NCI-H2196 (cell line): ENCODE results near the gene HSPB1.
"Not testable (repeated sequence)": the region's sequence is repeated elsewhere in the genome, so short reads cannot be mapped to it uniquely, and the experiment has no call there.

Experiments used
- DNase-seq: peaks from one replicate; lab custom pipeline; 2025; ENCODE audit not compliant: unreplicated experiment; lab: John Stamatoyannopoulos, UW

The HSPB1 gene

DNA sequence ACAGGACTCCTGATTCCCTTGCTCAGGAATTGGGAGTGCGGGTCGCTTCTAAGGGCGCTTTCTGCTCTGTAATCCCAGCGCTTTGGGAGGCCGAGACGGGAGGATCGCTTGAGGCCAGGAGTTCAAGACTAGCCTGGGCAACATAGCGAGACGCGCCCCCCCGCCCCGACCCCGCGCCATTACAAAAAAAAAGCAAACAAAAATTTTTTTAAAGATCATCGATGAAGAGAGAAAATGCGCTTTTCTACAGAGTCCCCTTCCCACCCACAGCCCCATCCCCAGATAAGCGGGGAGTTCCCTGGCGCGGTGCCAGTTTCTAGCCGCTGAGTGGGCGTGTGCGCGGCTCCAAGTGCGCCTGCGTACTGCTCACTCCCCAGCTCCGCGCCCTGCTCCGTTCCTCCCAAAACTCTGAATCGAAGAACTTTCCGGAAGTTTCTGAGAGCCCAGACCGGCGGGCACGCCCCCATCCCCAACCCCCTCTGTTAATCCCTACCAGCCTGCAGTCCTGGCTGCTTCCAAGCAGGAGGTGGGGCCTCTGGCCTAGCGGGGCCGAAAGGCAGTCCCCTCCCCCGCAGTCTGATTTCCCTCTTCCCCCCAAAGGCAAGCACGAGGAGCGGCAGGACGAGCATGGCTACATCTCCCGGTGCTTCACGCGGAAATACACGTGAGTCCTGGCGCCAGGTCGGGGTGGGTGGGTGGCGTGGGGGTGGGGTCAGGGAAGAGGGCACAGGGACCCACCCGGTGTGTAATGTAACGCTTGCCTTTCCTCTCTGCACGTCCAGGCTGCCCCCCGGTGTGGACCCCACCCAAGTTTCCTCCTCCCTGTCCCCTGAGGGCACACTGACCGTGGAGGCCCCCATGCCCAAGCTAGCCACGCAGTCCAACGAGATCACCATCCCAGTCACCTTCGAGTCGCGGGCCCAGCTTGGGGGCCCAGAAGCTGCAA is 1.0 kb downstream of the HSPB1 start:
- DNase-seq = peak; percentile 87

DNA sequence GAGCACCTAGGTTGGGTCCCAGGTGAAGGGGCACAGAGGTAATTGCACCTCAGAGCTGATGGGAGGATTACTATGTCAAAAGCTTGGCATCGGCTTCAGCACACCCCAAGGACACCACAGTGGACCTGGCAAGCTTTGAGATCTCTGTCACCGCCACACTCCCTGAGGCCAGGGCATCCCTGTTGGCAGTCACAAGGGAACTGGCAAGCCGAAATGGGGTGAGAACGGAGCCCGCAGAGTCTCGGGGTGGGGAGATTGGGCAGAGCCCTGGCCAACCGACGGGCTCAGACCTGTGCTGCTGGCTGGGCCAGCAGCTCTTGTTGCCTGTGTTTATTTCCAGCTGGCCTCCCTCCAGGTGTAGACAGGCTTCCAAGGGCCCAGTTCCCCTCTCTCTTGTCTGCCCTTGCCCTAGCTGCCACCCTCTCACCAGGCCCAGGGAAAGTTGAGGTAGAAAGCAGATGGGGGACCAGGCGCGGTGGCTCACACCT is 2.5 kb downstream of the HSPB1 start:
- DNase-seq = peak; percentile 78

GRCh38 chr7:76308874-76309273 is 6.4 kb downstream of the HSPB1 start:
- not testable (repeated sequence) for DNase-seq

- not testable (repeated sequence) for DNase-seq
These were observed 7.0 kb downstream of the HSPB1 start for GRCh38 chr7:76309341-76310101.

DNA sequence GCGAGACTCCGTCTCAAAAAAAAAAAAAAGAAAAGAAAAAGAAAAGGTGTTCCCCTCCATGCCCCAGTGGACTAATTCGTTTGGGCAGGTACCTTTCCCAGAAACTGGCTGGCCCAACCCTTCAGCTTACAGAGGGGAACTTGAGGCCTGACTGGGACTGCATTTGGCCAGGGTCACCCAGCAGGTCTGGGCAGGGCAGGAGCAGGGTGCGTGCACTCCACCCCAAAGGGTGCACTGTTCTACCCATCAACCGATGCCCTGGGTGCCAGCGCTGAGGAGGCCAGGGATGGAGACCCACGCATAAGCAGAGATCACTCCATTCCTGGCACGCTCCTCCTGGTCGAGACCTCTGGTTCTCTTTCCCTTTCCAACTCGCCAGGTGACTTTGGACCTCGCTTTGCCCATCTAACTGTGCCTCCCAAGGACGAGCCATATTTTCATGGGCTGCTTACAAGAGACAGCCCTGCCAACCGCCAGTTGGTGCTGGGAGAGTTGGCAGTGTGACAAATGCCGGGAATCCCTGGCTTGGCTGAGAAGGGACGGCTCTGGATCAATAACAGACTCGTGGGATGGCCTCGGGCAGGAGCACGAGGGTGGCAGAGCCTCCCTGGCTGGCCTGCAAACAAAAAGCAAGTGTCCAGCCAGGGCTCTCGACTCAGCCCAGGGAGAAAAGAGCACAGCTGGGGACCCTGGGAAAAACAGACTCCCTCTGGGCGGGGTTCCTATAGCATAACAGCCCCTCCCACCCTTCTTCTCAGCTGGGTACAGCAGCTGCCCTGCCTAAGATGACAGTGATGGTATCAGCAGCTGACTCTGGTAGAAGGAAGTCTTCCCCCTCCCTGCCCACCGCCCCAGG is 7.9 kb downstream of the HSPB1 start:
- DNase-seq = peak; percentile 87

DNA sequence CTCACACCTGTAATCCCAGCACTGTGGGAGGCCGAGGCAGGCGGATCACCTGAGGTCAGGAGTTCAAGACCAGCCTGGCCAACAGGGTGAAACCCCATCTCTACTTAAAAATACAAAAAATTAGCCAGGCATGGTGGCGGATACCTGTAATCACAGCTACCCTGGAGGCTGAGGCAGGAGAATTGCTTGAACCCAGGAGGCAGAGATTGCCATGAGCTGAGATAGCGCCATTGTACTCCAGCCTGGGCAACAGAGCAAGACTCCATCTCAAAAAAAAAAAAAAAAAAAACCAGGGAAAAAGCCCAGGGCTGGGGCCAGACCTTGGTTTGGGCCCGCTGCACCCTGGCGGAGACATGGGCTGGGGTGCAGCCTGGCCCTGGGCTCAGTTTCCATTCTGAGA is 9.4 kb downstream of the HSPB1 start:
- not testable (repeated sequence) for DNase-seq

DNA sequence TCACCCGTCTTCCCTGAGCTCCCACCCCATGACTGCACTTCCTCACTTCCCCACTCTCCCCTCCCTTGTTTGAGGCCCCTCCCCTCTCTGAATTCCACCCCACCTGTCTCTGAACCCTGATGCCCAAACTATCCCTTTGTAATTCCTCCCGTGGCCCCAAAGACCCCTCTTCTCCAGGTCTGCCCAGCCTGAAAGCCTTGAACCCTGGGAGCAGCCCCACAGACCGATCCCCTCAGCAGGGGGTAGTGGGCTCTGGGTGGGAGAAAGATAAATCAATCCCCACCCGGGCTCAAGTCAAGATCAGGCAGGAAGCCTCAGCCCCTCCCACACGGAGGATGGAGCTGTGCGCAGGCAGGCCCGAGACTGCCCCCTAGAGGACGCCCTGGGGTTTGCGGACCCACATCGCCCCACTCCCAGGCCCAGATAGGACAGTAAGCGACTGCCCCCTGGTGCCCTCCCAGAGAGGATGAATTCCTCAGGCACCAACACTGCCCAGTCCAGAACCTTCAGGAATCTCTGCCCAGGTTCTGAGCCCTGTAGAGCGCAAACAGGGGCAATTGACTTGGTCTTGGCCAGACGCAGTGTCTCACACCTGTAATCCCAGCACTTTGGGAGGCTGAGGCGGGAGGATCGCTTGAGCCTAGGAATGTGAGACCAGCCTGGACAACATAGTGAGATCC is 11.7 kb downstream of the HSPB1 start:
- DNase-seq = peak; percentile 90

DNA sequence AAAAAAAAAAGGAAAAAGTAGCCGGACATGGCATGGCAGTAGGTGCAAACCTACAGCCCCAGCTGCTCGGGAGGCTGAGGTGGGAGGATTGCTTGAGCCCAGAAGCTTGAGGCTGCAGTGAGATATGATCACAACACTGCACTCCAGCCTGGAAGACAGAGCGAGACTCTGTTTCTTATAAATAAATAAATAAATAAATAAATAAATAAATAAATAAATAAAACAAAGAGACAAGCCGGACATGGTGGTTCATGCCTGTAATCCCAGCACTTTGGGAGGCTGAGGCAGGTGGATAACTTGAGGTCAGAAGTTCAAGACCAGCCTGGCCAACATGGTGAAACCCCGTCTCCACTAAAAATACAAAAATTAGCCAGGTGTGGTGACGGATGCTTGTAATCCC is 12.3 kb downstream of the HSPB1 start:
- not testable (repeated sequence) for DNase-seq

DNA sequence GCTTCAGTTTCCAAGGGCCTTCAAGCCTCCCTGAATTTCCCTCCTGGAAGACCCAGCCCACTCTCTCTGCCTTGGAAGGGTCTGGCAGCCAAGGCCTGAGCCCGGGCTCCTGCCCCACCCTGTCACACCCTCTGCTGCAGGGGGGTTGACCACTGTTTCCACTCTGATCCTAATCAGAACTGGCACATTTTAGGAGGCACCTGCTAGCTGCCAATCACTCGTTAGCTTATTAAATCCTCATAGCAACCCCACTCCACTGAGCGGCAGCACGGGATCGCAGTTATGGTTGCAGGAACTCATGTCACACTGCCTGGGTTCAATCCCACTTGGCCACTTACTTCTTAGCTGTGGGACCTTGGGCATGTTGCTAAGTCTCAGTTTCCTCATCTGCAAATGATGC is 12.9 kb downstream of the HSPB1 start:
- no peak for DNase-seq

GRCh38 chr7:76316984-76317781 is 14.7 kb downstream of the HSPB1 start:
- DNase-seq = no peak

DNA sequence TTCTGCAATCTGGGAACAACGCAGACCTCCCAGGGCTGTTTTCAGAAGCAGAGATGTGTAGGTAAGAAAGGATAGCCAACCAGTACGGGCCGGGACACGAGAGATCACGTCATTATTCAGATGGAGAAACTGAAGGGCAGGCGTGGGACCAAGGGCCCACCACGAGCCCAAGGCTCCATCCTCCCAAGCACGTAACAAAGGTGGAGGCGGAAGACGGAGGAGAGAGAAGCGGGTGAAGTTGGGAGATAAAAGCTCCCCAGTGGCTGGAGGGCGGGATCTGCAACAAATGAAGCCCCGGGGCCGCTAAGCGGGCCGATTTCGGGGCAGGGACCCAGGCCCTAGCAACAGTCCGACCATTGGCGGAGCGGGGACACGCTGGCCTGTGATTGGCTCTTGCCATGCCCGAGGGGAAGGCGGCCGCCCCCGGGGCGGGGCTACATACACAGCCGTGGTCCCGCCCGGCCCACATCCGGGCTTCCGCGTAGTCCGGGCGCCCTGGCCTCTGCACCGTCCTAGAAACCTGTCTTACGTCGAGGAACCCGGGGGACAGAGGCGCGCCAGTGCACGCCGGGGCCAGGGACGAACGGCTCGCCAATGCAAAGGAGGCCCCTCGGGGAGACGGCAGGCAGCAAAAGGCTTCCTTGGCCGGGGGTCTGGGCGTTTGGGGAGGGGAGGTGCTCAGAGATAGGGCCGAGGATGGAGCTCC is 15.5 kb downstream of the HSPB1 start:
- DNase-seq = peak; percentile 98

- DNase-seq = peak; percentile 62
These were observed 16.2 kb downstream of the HSPB1 start for GRCh38 chr7:76318488-76319353.

- no peak for DNase-seq
These were observed 22.6 kb downstream of the HSPB1 start for GRCh38 chr7:76325092-76325491.

- no peak for DNase-seq
These were observed 23.3 kb downstream of the HSPB1 start for GRCh38 chr7:76325811-76326210.

- DNase-seq = no peak
These were observed 24.3 kb downstream of the HSPB1 start for GRCh38 chr7:76326646-76327233.

- no peak for DNase-seq
These were observed 25.1 kb downstream of the HSPB1 start for GRCh38 chr7:76327610-76328009.

DNA sequence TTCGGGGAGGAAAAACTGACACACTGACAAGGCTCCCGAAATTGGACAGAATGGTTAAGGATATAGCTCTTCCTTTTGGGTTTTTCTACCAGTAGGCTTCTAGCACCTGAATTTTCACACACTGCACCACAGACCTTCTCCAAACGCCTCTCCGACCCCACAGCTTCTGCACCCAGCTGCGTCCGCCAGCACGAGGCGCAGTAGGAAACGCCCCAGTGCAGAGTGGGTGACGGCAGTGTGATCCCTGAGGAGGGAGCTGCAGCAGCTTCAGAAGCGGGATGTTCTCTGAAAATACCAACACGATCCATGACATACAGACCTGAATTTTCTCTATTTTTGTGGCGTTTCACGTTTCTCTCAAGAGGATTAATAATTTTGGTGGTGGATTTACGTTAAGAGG is 25.9 kb downstream of the HSPB1 start:
- no peak for DNase-seq

DNA sequence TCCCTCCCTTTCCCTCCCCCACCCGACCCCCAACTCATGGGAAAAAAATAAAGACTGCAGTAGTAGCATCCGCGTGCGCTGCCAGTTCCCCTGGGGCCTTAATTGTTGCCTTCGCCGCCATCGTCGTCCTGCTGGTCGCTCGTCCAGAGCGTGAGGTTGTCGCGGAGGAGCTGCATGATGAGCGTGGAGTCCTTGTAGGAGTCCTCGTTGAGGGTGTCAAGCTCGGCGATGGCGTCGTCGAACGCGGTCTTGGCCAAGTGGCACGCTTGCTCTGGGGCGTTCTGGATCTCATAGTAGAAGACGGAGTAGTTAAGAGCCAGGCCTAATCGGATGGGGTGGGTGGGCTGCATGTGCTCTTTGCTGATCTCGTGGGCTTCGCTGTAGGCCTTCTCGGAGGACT is 27.0 kb downstream of the HSPB1 start:
- DNase-seq = no peak
